Astrocyte (in vitro differentiated cells and primary cell): Measurements from ENCODE around the gene EFTUD2. TPM values are rescaled to one million over a fixed set of nuclear protein-coding genes. Genes with fewer than 3 reads are reported as not detected.

Source experiments
- DNase-seq: peaks from one replicate; pipeline ENCODE4 v3.0.0-alpha.2; 2010; ENCODE audit warnings: low read depth
- FAIRE-seq: peaks from 2 replicates; lab custom pipeline; 2011; peaks lifted over from hg19 to GRCh38; lab: Jason Lieb, UNC
- H2AFZ ChIP-seq: 2 replicates; pipeline ENCODE4 v1.6.0; 2012; ENCODE audit warnings: low read depth, low read length, inconsistent platforms
- H3K27ac ChIP-seq: 2 replicates; pipeline ENCODE4 v1.5.1; 2011; ENCODE audit warnings: low read depth, low read length, inconsistent platforms
- H3K27me3 ChIP-seq: 2 replicates; pipeline ENCODE4 v1.6.0; 2011; ENCODE audit warnings: low read length, inconsistent platforms; ENCODE audit not compliant: insufficient read depth
- H3K36me3 ChIP-seq: 2 replicates; pipeline ENCODE4 v1.5.1; 2011; ENCODE audit warnings: low read length, inconsistent platforms; ENCODE audit not compliant: insufficient read depth
- H3K4me1 ChIP-seq: 2 replicates; pipeline ENCODE4 v1.5.1; 2011; ENCODE audit warnings: low read length, inconsistent platforms; ENCODE audit not compliant: insufficient read depth
- H3K4me2 ChIP-seq: 2 replicates; pipeline ENCODE4 v1.6.0; 2012; ENCODE audit warnings: low read length, inconsistent platforms
- H3K4me3 ChIP-seq: 2 replicates; pipeline ENCODE4 v1.5.1; 2011; ENCODE audit warnings: low read depth, mild to moderate bottlenecking, low read length, inconsistent platforms; ENCODE audit not compliant: insufficient read depth
- H3K79me2 ChIP-seq: 2 replicates; pipeline ENCODE4 v1.6.0; 2012; ENCODE audit warnings: mild to moderate bottlenecking, low read length, inconsistent platforms; ENCODE audit not compliant: insufficient read depth
- H3K9ac ChIP-seq: 2 replicates; pipeline ENCODE4 v1.6.0; 2012; ENCODE audit warnings: mild to moderate bottlenecking, low read length, inconsistent platforms
- H3K9me3 ChIP-seq: 2 replicates; pipeline ENCODE4 v1.5.1; 2012; ENCODE audit warnings: low read depth, mild to moderate bottlenecking, low read length, inconsistent platforms; ENCODE audit not compliant: insufficient read depth
- H4K20me1 ChIP-seq: 2 replicates; pipeline ENCODE4 v1.6.0; 2012; ENCODE audit warnings: low read length, inconsistent platforms; ENCODE audit not compliant: insufficient read depth
- H3K27ac Mint-ChIP-seq: one replicate; pipeline ENCODE4 v1.8.0; 2021; ENCODE audit warnings: mild to moderate bottlenecking, mixed read lengths; ENCODE audit not compliant: unreplicated experiment
- H3K27me3 Mint-ChIP-seq: one replicate; pipeline ENCODE4 v1.8.0; 2021; ENCODE audit warnings: low read depth, mixed read lengths; ENCODE audit not compliant: unreplicated experiment
- H3K36me3 Mint-ChIP-seq: one replicate; pipeline ENCODE4 v1.8.0; 2021; ENCODE audit warnings: low read depth, mixed read lengths; ENCODE audit not compliant: unreplicated experiment
- H3K4me1 Mint-ChIP-seq: one replicate; pipeline ENCODE4 v1.8.0; 2021; ENCODE audit warnings: low read depth, mixed read lengths; ENCODE audit not compliant: unreplicated experiment
- H3K4me3 Mint-ChIP-seq: one replicate; pipeline ENCODE4 v1.8.0; 2021; ENCODE audit warnings: mild to moderate bottlenecking, moderate library complexity, mixed read lengths; ENCODE audit not compliant: unreplicated experiment
- H3K9me3 Mint-ChIP-seq: one replicate; pipeline ENCODE4 v1.8.0; 2021; ENCODE audit warnings: mild to moderate bottlenecking, mixed read lengths; ENCODE audit not compliant: unreplicated experiment
- CTCF ChIP-seq: IDR thresholded peaks from 2 replicates; pipeline ENCODE4 v1.5.1; 2011; ENCODE audit warnings: low read depth, mild to moderate bottlenecking, inconsistent platforms, low read length, moderate library complexity; ENCODE audit not compliant: insufficient read depth
- EZH2 ChIP-seq: IDR thresholded peaks from 2 replicates; pipeline ENCODE4 v1.6.1; 2012; ENCODE audit warnings: mild to moderate bottlenecking, low read length, inconsistent platforms; ENCODE audit not compliant: insufficient read depth
- total RNA-seq: library from RNA; stranded (reverse); gene quantifications from 2 replicates; pipeline ENCODE4 v1.2.1, GENCODE V29; 2021

Gene EFTUD2
- total RNA-seq, 1 donor from 2014 or later = 129 TPM

DNA sequence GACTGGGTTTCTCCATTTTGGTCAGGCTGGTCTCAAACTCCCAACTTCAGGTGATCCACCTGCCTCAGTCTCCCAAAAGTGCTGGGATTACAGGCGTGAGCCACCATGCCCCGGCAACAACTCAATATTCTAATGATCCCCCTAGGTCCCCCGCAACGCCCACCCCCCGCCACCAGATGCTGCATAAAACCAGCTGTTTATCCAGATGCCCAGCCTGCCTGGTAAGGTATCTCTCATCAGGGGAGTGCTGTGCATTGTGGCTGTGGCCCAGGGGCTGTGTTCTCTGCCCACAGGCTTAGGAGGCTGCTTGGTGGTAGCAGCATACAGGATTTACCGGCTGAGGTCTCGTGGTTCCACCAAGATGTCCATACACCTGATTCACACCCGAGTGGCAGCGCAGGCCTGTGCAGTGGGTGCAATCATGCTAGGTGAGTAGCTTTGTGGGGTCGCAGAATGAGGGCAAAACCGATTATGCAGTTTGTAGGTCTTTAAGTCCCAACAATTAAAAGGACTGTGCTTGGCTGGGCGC, 50.2 kb downstream of the EFTUD2 start:
- Mint-ChIP-seq H3K27me3 (no peaks in the 10 kb centered on the region), H3K27ac (no peak overlapping the region), H3K4me1 (peaks cover 6% of the 10 kb centered on the region), H3K36me3 (peaks cover 19% of the 10 kb centered on the region), H3K4me3 (no peak overlapping the region), H3K9me3 (no peaks in the 10 kb centered on the region)
- Histone ChIP-seq H3K4me1 (peaks cover 8% of the 10 kb centered on the region), H3K4me2 (no peak overlapping the region), H3K27ac (no peak overlapping the region), H3K9me3 (no peaks in the 10 kb centered on the region), H3K27me3 (no peaks in the 10 kb centered on the region), H3K9ac (no peak overlapping the region), H4K20me1 (no peaks in the 10 kb centered on the region), H3K79me2 (no peaks in the 10 kb centered on the region), H2AFZ (no peak overlapping the region), H3K4me3 (no peak overlapping the region), H3K36me3 (peaks cover 23% of the 10 kb centered on the region)
- DNase-seq = no peak
- TF ChIP-seq EZH2 = no peak
- TF ChIP-seq CTCF = no peak
- no peak for FAIRE-seq

DNA sequence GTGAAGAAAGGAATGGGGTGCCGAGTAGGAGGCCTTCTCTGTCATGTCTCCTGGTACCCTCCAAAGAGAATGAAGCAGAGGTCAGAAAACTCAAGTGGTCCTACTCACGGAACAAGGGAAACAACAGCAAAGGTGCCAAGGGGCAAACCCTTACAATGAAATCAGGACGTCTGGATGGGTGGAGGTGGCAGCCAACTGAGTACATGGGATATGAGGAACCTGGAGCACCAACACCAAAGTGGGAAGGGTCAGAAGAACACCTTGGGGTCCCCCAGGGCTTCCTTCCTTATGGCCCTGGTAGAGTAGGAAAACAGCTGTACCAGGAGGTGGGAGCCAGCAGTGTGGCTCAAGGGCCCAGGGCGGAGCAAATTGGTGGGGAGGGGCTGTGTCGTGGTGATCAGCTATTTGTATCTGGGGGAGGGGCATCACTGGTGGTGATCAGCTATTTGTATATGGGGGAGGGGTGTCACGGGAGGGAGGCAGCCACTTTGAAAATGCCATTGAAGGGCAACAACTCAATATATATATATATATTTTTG, 50.9 kb downstream of the EFTUD2 start:
- Mint-ChIP-seq H3K27me3 (no peaks in the 10 kb centered on the region), H3K27ac (no peak overlapping the region), H3K4me1 (peaks cover 6% of the 10 kb centered on the region), H3K36me3 (peaks cover 13% of the 10 kb centered on the region), H3K9me3 (no peaks in the 10 kb centered on the region), H3K4me3 (no peak overlapping the region)
- FAIRE-seq (no peak), DNase-seq (no peak)
- Histone ChIP-seq H3K27ac (no peak overlapping the region), H3K4me2 (no peak overlapping the region), H3K9me3 (no peaks in the 10 kb centered on the region), H3K4me1 (peaks cover 8% of the 10 kb centered on the region), H3K9ac (no peak overlapping the region), H4K20me1 (no peaks in the 10 kb centered on the region), H3K4me3 (no peak overlapping the region), H3K36me3 (peaks cover 16% of the 10 kb centered on the region), H2AFZ (no peak overlapping the region), H3K27me3 (no peaks in the 10 kb centered on the region), H3K79me2 (no peaks in the 10 kb centered on the region)
- no peak for TF ChIP-seq EZH2
- no peak for TF ChIP-seq CTCF

GRCh38 chr17:44847586-44847985, 51.7 kb downstream of the EFTUD2 start, which contains the start of gene HIGD1B:
TSS of gene HIGD1B (plus strand) at chr17:44847883. CDS start at chr17:44848153, 270 bp downstream.
- no peak within 1 kb of the TSS for H2AFZ ChIP-seq
- FAIRE-seq = no peak
- H3K27ac ChIP-seq = no peak within 1 kb of the TSS
- peaks cover 10% of the 10 kb centered on the region for H3K4me1 Mint-ChIP-seq
- no peak within 1 kb of the TSS for H3K27ac Mint-ChIP-seq
- no peaks in the 10 kb centered on the region for H3K9me3 ChIP-seq
- H3K36me3 ChIP-seq = peaks cover 14% of the 10 kb centered on the region
- no peak within 1 kb of the TSS for H3K4me3 ChIP-seq
- no peaks in the 10 kb centered on the region for H3K27me3 ChIP-seq
- no peaks in the 10 kb centered on the region for H4K20me1 ChIP-seq
- H3K79me2 ChIP-seq = no peaks in the 10 kb centered on the region
- H3K9me3 Mint-ChIP-seq = no peaks in the 10 kb centered on the region
- DNase-seq = no peak
- H3K27me3 Mint-ChIP-seq = no peaks in the 10 kb centered on the region
- peaks cover 10% of the 10 kb centered on the region for H3K36me3 Mint-ChIP-seq
- H3K9ac ChIP-seq = no peak within 1 kb of the TSS
- no peak within 1 kb of the TSS for H3K4me2 ChIP-seq
- TF ChIP-seq CTCF (no peak), EZH2 (no peak)
- no peak within 1 kb of the TSS for H3K4me3 Mint-ChIP-seq
- H3K4me1 ChIP-seq = peaks cover 8% of the 10 kb centered on the region
